Caco-2 (cell line): ENCODE data around the gene PRDM11. TPM values are rescaled to one million over a fixed set of nuclear protein-coding genes. Genes with fewer than 3 reads are reported as not detected.

Experiments used
- BruUV-seq: library from RNA; stranded (reverse); fragments of 400-500 nt; replicated peaks from 2 replicates; lab custom pipeline; 2021; lab: Mats Ljungman, UMichigan
- CTCF ChIA-PET: fragments of 300-600 bp; sonication (Branson Sonifier 250); formaldehyde crosslinking; loops from one replicate; lab custom pipeline; 2022; ENCODE audit warnings: antibody characterized with exemption; lab: Charles Lee
- POLR2A ChIA-PET: fragments of 300-600 bp; sonication (Branson Sonifier 250); formaldehyde crosslinking; loops from one replicate; lab custom pipeline; 2022; ENCODE audit warnings: antibody characterized with exemption; lab: Charles Lee
- DNase-seq, 2 experiments: peaks; one replicate each; pipeline versions ENCODE4 v3.0.0 to v3.0.0-alpha.2; 2020 to 2022
- H3K27me3 ChIP-seq: replicated peaks from 2 replicates; pipeline ENCODE4 v1.6.0; 2011; ENCODE audit warnings: low read length; ENCODE audit not compliant: control insufficient read depth, insufficient read depth
- H3K36me3 ChIP-seq: 2 replicates; pipeline ENCODE4 v1.5.1; 2011; ENCODE audit warnings: low read length; ENCODE audit not compliant: control insufficient read depth, insufficient read depth
- H3K4me1 ChIP-seq: fragments of 250-450 bp; sonication (Bioruptor Pico); 2 replicates; pipeline ENCODE4 v1.5.1; 2020; ENCODE audit warnings: mild to moderate bottlenecking
- H3K4me3 ChIP-seq: 2 replicates; pipeline ENCODE4 v1.5.1; 2011; ENCODE audit warnings: low read depth, mild to moderate bottlenecking, control low read depth, low read length
- H3K9me3 ChIP-seq: fragments of 250-450 bp; sonication (Bioruptor Pico); 2 replicates; pipeline ENCODE4 v1.5.1; 2020; ENCODE audit warnings: mild to moderate bottlenecking, moderate library complexity
- H3K27ac Mint-ChIP-seq: one replicate; pipeline ENCODE4 v1.8.0; 2022; ENCODE audit warnings: mixed read lengths; ENCODE audit not compliant: unreplicated experiment
- H3K27me3 Mint-ChIP-seq: one replicate; pipeline ENCODE4 v1.8.0; 2022; ENCODE audit warnings: mixed read lengths; ENCODE audit not compliant: insufficient read depth, unreplicated experiment
- H3K36me3 Mint-ChIP-seq: one replicate; pipeline ENCODE4 v1.8.0; 2022; ENCODE audit warnings: mild to moderate bottlenecking, mixed read lengths; ENCODE audit not compliant: insufficient read depth, unreplicated experiment
- H3K4me1 Mint-ChIP-seq: one replicate; pipeline ENCODE4 v1.8.0; 2022; ENCODE audit warnings: low read depth, mixed read lengths; ENCODE audit not compliant: unreplicated experiment
- H3K4me3 Mint-ChIP-seq: one replicate; pipeline ENCODE4 v1.8.0; 2022; ENCODE audit warnings: mild to moderate bottlenecking, moderate library complexity, mixed read lengths; ENCODE audit not compliant: unreplicated experiment
- H3K9me3 Mint-ChIP-seq: one replicate; pipeline ENCODE4 v1.8.0; 2022; ENCODE audit warnings: mixed read lengths; ENCODE audit not compliant: unreplicated experiment
- intact Hi-C: fragments of 100-400 bp; cut with micrococcal nuclease; formaldehyde crosslinking; loops from one replicate; pipeline ENCODE4 v1.10.0; 2022; ENCODE audit not compliant: unreplicated experiment
- total RNA-seq: library from RNA; stranded (reverse); gene quantifications from 2 replicates; pipeline ENCODE4 v1.2.3, GENCODE V29; 2022
- TF ChIP-seq, protein P1 (sequence below), 2 experiments: fragments of 200-600 bp in 1 of 2; IDR thresholded peaks; 1 replicate in 1 of 2; 2 replicates in 1 of 2; pipeline versions ENCODE4 v1.5.1 to v1.8.0; 2011 to 2022; ENCODE audit warnings: antibody characterized with exemption in 1 of 2, control low read depth in 1 of 2, inconsistent platforms in 1 of 2, low read depth in 1 of 2, low read length in 1 of 2, mild to moderate bottlenecking in 1 of 2, moderate library complexity in 1 of 2; ENCODE audit not compliant: insufficient read depth in 1 of 2, severe bottlenecking in 1 of 2, unreplicated experiment in 1 of 2

Gene PRDM11
- total RNA-seq, 1 experiment from 2014 or later = 11.8 TPM

- Histone ChIP-seq H3K27me3 (no peaks in the 10 kb centered on the region), H3K36me3 (no peaks in the 10 kb centered on the region), H3K9me3 (no peaks in the 10 kb centered on the region), H3K4me1 (no peaks in the 10 kb centered on the region), H3K4me3 (no peak overlapping the region)
- ChIA-PET CTCF (no interaction called here), POLR2A (no interaction called here)
- TF ChIP-seq, protein P1, sequence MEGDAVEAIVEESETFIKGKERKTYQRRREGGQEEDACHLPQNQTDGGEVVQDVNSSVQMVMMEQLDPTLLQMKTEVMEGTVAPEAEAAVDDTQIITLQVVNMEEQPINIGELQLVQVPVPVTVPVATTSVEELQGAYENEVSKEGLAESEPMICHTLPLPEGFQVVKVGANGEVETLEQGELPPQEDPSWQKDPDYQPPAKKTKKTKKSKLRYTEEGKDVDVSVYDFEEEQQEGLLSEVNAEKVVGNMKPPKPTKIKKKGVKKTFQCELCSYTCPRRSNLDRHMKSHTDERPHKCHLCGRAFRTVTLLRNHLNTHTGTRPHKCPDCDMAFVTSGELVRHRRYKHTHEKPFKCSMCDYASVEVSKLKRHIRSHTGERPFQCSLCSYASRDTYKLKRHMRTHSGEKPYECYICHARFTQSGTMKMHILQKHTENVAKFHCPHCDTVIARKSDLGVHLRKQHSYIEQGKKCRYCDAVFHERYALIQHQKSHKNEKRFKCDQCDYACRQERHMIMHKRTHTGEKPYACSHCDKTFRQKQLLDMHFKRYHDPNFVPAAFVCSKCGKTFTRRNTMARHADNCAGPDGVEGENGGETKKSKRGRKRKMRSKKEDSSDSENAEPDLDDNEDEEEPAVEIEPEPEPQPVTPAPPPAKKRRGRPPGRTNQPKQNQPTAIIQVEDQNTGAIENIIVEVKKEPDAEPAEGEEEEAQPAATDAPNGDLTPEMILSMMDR (IDR thresholded peaks at IDR 0.05; ENCODE audit: insufficient read depth in 1 of 2, low read depth in 1 of 2, low read length in 1 of 2, severe bottlenecking in 1 of 2, unreplicated experiment in 1 of 2) = no peak
- Mint-ChIP-seq H3K27ac (no peak overlapping the region), H3K4me3 (no peak overlapping the region), H3K27me3 (no peaks in the 10 kb centered on the region), H3K36me3 (peaks cover 5% of the 10 kb centered on the region), H3K4me1 (no peaks in the 10 kb centered on the region), H3K9me3 (no peaks in the 10 kb centered on the region)
- intact Hi-C loops = no loop called here
- no TSS peak for BruUV-seq
- no peak for DNase-seq
Observed at GRCh38 chr11:45193695-45194094, 47.3 kb downstream of the PRDM11 start.

DNA sequence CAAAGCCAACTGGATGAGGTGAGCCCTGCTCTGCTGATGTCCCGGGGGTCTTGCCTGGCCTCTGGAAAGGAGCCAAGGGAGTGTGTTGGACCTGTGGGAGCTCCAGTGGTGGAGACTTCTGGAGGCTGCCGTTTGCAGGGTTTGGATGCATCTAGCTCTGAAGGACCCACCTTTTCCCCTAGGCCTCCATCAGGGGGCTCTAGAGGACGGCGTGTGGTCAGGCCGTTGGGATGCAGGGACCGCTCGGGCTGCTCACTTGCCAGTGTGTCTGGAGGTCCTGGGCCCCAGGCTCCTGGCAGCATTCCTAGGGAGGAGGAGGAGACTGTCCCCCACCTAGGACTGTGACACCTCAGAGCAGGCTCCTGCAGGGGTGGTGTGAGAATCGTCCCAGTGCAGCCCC lies 58.3 kb downstream of the PRDM11 start:
- intact Hi-C loops = no loop called here
- Histone ChIP-seq H3K4me3 (no peak overlapping the region), H3K9me3 (no peaks in the 10 kb centered on the region), H3K4me1 (no peaks in the 10 kb centered on the region), H3K27me3 (no peaks in the 10 kb centered on the region), H3K36me3 (no peaks in the 10 kb centered on the region)
- H3K36me3 Mint-ChIP-seq = no peaks in the 10 kb centered on the region
- H3K27ac Mint-ChIP-seq = no peak overlapping the region
- no peak for DNase-seq
- no peak overlapping the region for H3K4me3 Mint-ChIP-seq
- POLR2A ChIA-PET = no interaction called here
- no peaks in the 10 kb centered on the region for H3K27me3 Mint-ChIP-seq
- H3K4me1 Mint-ChIP-seq = no peaks in the 10 kb centered on the region
- CTCF ChIA-PET = no interaction called here
- H3K9me3 Mint-ChIP-seq = no peaks in the 10 kb centered on the region
- TF ChIP-seq, protein P1 (IDR thresholded peaks at IDR 0.05; ENCODE audit: insufficient read depth in 1 of 2, low read depth in 1 of 2, low read length in 1 of 2, severe bottlenecking in 1 of 2, unreplicated experiment in 1 of 2) = no peak
- no TSS peak for BruUV-seq

GRCh38 chr11:45205978-45206377 lies 59.5 kb downstream of the PRDM11 start:
- no peaks in the 10 kb centered on the region for H3K4me1 Mint-ChIP-seq
- no peak for DNase-seq
- POLR2A ChIA-PET = no interaction called here

More at GRCh38 chr11:45205978-45206377, 59.5 kb downstream of the PRDM11 start:
- Histone ChIP-seq H3K36me3 (no peaks in the 10 kb centered on the region), H3K4me1 (no peaks in the 10 kb centered on the region), H3K27me3 (no peaks in the 10 kb centered on the region), H3K9me3 (no peaks in the 10 kb centered on the region), H3K4me3 (no peak overlapping the region)
- intact Hi-C loops = no loop called here
- no TSS peak for BruUV-seq
- H3K36me3 Mint-ChIP-seq = no peaks in the 10 kb centered on the region
- no peaks in the 10 kb centered on the region for H3K9me3 Mint-ChIP-seq
- H3K4me3 Mint-ChIP-seq = no peak overlapping the region
- no peak overlapping the region for H3K27ac Mint-ChIP-seq
- TF ChIP-seq, protein P1 (IDR thresholded peaks at IDR 0.05; ENCODE audit: insufficient read depth in 1 of 2, low read depth in 1 of 2, low read length in 1 of 2, severe bottlenecking in 1 of 2, unreplicated experiment in 1 of 2) = no peak
- no peaks in the 10 kb centered on the region for H3K27me3 Mint-ChIP-seq
- CTCF ChIA-PET = no interaction called here
